GM12874 (cell line): ENCODE measurements around the gene RSL1D1.

Experiments used
- TF ChIP-seq, protein P1 (sequence below): IDR thresholded peaks from 2 replicates; pipeline ENCODE4 v1.5.1; 2011; ENCODE audit warnings: low read depth, mild to moderate bottlenecking, control low read depth, low read length, moderate library complexity; ENCODE audit not compliant: insufficient read depth

RSL1D1 gene

DNA sequence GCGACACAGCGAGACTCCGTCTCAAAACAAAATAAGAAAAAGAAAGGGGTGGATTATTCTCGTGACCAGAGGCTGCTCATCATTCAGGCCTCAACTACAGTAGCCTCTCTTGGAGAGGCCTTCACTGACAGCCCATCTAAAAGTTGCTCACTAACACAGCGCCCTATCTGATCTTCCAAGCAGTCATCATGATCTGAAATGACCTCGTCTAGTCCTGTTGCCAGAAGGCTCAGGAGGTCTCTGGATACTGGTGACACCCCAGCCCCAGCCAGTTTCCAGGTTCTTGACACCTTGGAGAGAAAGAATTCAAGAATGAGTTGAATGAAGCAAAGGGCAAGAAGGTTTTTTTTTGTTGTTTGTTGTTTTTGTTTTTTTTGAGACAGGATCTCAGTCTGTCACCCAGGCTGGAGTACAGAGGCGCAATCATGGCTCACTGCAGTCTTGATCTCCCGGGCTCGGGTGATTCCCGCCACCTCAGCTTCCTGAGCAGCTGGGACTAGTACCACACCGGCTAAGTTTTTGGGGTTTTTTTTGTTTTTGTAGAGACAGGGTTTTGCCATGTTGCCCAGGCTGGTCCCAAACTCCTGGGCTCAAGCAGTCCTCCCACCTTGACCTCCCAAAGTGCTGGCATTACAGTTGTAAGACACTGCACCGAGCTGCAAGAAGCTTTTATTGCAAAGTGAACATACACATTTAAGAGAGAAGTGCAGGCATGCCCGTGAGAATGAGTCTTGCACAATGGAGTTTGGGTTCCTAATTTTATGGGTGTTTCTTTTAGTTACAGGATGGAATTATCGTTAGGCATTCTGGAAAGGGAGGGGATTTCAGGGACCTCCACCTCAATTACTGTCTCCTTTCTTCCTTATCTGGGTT lies 51.6 kb downstream of the RSL1D1 start:
- TF ChIP-seq, protein P1, sequence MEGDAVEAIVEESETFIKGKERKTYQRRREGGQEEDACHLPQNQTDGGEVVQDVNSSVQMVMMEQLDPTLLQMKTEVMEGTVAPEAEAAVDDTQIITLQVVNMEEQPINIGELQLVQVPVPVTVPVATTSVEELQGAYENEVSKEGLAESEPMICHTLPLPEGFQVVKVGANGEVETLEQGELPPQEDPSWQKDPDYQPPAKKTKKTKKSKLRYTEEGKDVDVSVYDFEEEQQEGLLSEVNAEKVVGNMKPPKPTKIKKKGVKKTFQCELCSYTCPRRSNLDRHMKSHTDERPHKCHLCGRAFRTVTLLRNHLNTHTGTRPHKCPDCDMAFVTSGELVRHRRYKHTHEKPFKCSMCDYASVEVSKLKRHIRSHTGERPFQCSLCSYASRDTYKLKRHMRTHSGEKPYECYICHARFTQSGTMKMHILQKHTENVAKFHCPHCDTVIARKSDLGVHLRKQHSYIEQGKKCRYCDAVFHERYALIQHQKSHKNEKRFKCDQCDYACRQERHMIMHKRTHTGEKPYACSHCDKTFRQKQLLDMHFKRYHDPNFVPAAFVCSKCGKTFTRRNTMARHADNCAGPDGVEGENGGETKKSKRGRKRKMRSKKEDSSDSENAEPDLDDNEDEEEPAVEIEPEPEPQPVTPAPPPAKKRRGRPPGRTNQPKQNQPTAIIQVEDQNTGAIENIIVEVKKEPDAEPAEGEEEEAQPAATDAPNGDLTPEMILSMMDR = no peak

DNA sequence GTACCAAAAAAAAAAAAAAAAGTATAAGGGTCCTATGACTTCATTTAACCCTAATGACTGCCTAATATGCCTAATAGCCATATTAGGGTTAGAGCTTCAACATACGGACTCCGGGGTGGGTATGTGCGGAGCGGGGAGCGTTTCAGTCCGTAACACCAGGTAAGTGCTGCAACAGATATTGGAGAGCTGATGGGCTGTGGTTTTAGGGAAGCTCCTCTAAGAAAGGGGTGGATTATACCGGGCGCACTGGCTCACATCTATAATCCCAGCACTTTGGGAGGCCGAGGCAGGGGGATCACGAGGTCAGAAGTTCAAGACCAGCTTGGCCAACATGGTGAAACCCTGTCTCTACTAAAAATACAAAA lies 52.3 kb downstream of the RSL1D1 start:
- TF ChIP-seq, protein P1 = no peak

GRCh38 chr16:11797957-11798299 lies 53.4 kb downstream of the RSL1D1 start:
- TF ChIP-seq, protein P1 = no peak

- TF ChIP-seq, protein P1 = peak; percentile 76
Measured at GRCh38 chr16:11797166-11797956, 54.0 kb downstream of the RSL1D1 start, which contains the start of gene ZC3H7A. Gene ZC3H7A (minus strand): TSS chr16:11797258. CDS start chr16:11782354, 14,904 bp downstream.

- TF ChIP-seq, protein P1 = no peak
Measured at GRCh38 chr16:11796227-11797165, 54.8 kb downstream of the RSL1D1 start.

DNA sequence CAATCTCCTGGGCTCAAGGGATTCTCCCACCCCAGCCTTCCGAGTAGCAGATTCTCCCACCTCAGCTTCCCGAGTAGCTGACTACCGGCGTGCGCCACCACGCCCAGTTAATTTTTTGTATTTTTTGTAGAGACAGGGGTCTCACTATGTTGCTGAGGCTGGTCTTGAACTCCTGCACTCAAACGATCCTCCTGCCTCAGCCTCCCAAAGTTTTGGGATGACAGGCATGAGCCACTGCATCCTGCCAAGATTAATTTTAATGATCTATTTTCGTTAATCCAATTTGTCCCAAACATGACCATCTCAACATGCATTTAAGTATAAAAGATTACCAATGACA lies 55.5 kb downstream of the RSL1D1 start:
- TF ChIP-seq, protein P1 = no peak
